ENCODE measurements around the gene DPF1.

DNA sequence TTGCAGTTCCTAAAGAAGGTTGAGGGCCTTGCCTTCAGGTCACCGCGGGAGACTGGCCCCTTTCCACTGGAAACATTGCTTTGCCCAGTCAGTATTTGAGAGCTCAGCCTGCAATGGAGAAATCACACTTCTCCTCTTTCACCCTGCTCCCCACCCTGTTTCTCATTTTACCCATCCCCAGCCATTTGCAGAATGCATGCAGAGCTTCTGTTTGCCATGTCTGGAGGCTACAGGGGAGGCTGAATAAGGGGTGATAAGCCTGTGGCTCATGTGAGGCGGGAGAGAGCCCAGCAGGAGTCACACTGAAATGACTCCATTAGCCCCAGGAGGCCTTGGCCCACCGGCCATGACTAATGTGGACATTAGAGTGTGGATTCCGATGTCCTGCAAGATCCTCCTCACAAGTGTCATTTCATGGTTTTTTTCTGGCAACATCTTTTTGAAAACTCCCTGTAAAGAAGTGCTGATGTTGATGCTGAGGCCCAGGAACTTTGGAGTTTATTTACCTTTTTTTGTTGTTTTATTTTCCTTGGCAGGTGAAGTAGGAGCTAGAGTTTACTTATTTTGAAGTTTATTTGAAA lies 46.7 kb upstream of the DPF1 start:
- TF ChIP-seq, protein P1, sequence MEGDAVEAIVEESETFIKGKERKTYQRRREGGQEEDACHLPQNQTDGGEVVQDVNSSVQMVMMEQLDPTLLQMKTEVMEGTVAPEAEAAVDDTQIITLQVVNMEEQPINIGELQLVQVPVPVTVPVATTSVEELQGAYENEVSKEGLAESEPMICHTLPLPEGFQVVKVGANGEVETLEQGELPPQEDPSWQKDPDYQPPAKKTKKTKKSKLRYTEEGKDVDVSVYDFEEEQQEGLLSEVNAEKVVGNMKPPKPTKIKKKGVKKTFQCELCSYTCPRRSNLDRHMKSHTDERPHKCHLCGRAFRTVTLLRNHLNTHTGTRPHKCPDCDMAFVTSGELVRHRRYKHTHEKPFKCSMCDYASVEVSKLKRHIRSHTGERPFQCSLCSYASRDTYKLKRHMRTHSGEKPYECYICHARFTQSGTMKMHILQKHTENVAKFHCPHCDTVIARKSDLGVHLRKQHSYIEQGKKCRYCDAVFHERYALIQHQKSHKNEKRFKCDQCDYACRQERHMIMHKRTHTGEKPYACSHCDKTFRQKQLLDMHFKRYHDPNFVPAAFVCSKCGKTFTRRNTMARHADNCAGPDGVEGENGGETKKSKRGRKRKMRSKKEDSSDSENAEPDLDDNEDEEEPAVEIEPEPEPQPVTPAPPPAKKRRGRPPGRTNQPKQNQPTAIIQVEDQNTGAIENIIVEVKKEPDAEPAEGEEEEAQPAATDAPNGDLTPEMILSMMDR (IDR thresholded peaks at IDR 0.05), result no peak
- TF ChIP-seq EP300 (IDR thresholded peaks at IDR 0.05), result no peak

Data from ovary (tissue), 3 donors.